ENCODE data around the gene LILRA1. TPM values are rescaled to one million over a fixed set of nuclear protein-coding genes. Genes with fewer than 3 reads are reported as not detected.
"Not testable (repeated sequence)": the region's sequence is repeated elsewhere in the genome, so short reads cannot be mapped to it uniquely, and the experiment has no call there.

LILRA1 gene
- total RNA-seq, 4 donors from 2014 or later: 0.23 to 2.0 (median 0.47) TPM

DNA sequence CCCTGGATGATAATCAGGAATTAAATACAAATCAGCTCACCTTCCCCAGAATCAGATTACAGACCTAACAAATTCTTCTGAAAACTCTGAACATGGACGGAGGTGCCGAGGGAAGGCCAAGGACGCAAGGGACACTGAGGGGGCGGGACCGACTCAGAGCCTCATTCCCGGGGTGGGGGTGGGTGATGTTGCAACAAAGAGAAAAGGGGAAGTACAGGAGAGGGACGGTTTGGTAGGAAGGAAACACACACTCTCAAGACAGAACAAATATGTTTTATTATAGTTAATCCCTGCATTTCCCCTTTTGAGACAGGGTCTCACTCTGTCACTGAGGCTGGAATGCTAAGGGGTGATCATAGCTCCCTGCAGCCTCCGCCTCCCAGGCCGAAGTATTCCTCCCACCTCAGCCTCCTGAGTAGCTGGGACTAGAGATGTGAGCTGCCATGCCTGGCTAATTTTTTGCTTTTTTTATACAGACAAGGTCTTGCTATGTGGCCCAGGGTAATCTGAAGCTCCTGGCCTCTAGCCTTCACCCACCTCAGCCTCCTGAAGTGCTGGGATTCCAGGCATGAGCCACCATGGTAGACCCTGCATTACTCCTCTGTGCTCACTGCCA lies 20.6 kb upstream of the LILRA1 start:
- intact Hi-C loops (cut with DNase I): no loop called here
- Histone ChIP-seq H3K36me3 (no peaks in the 10 kb centered on the region), H3K9me3 (no peaks in the 10 kb centered on the region), H3K4me3 (no peak overlapping the region), H3K27me3 (peaks cover 0 to 40% (median 0%) of the 10 kb centered on the region in 4 donors), H3K4me1 (no peaks in the 10 kb centered on the region), H3K27ac (replicated peaks in 1 of 4) (no peak overlapping the region)
- 53% methylated on average over 9 of the region's 9 CpGs for WGBS
- DNase-seq (ENCODE audit: extremely low spot score): peak; percentile 87
- TF ChIP-seq POLR2AphosphoS5 (IDR thresholded peaks at IDR 0.05) (no peak), POLR2A (IDR thresholded peaks at IDR 0.05; ENCODE audit: low read depth) (no peak), EP300 (IDR thresholded peaks at IDR 0.05) (no peak)
- TF ChIP-seq, protein P1, sequence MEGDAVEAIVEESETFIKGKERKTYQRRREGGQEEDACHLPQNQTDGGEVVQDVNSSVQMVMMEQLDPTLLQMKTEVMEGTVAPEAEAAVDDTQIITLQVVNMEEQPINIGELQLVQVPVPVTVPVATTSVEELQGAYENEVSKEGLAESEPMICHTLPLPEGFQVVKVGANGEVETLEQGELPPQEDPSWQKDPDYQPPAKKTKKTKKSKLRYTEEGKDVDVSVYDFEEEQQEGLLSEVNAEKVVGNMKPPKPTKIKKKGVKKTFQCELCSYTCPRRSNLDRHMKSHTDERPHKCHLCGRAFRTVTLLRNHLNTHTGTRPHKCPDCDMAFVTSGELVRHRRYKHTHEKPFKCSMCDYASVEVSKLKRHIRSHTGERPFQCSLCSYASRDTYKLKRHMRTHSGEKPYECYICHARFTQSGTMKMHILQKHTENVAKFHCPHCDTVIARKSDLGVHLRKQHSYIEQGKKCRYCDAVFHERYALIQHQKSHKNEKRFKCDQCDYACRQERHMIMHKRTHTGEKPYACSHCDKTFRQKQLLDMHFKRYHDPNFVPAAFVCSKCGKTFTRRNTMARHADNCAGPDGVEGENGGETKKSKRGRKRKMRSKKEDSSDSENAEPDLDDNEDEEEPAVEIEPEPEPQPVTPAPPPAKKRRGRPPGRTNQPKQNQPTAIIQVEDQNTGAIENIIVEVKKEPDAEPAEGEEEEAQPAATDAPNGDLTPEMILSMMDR (IDR thresholded peaks at IDR 0.05): no peak

DNA sequence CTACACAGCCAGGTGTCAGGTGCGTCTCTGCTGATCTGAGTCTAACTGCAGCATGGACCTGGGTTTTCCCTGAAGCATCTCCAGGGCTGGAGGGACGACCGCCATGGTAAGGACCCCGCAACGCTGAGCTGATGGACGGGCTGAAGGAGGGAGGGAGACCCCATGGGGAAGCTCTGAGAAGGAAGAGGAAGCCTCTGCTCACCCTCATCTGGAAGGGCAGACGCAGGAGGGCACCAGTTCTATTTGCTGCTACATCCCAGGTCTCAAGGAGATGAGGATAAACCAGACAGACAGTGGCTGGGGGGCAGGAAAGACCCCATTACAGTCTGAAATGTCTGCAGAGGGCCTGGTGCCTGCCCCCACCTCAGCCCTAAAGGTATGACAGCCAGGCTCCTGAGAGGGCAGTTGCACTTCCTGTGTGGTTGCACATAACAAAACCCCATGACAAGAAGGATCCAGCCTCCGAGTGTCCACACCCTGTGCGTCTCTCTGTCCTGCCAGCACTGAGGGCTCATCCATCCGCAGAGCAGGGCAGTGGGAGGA lies 20.0 kb upstream of the LILRA1 start, which contains the start of gene LILRA2:
LILRA2 (plus strand) TSS at position 461 of the 543 bp plus-strand sequence. CDS start 89 bp downstream, outside the sequence.
- H3K9me3 ChIP-seq: no peaks in the 10 kb centered on the region
- peaks cover 0 to 40% (median 0%) of the 10 kb centered on the region in 4 donors for H3K27me3 ChIP-seq
- H3K4me1 ChIP-seq: no peaks in the 10 kb centered on the region
- H3K36me3 ChIP-seq: no peaks in the 10 kb centered on the region
- peak within 1 kb of the TSS in 2 of 4 donors; percentile 3 to 5 for H3K4me3 ChIP-seq
- DNase-seq (ENCODE audit: extremely low spot score): peak; percentile 70
- no peak within 1 kb of the TSS for H3K27ac ChIP-seq (replicated peaks in 1 of 4)
- intact Hi-C loops (cut with DNase I): no loop called here
- TF ChIP-seq POLR2A (IDR thresholded peaks at IDR 0.05; ENCODE audit: low read depth): no peak
- TF ChIP-seq, protein P1 (IDR thresholded peaks at IDR 0.05): no peak
- TF ChIP-seq POLR2AphosphoS5 (IDR thresholded peaks at IDR 0.05): no peak
- TF ChIP-seq EP300 (IDR thresholded peaks at IDR 0.05): no peak
- 51% methylated on average over 7 of the region's 10 CpGs for WGBS

DNA sequence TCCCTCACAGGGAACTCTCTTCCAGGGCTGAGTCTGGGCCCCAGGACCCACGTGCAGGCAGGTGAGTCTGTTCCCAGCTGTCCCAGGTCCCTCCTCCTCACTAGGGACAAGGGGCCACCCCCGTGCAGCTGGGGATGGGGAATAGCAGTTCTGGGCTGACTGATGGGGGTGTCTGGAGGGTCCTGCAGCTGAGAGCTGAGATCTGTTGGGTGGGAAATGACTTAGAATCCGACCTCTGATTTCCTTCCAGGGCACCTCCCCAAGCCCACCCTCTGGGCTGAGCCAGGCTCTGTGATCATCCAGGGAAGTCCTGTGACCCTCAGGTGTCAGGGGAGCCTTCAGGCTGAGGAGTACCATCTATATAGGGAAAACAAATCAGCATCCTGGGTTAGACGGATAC lies 19.4 kb upstream of the LILRA1 start:
- no peaks in the 10 kb centered on the region for H3K36me3 ChIP-seq
- peak; percentile 21 for DNase-seq (ENCODE audit: extremely low spot score)
- 19% methylated on average over 4 of the region's 4 CpGs for WGBS
- no peaks in the 10 kb centered on the region for H3K9me3 ChIP-seq
- TF ChIP-seq POLR2A (IDR thresholded peaks at IDR 0.05; ENCODE audit: low read depth) (no peak), EP300 (IDR thresholded peaks at IDR 0.05) (no peak), POLR2AphosphoS5 (IDR thresholded peaks at IDR 0.05) (no peak)
- TF ChIP-seq, protein P1 (IDR thresholded peaks at IDR 0.05): no peak
- no peaks in the 10 kb centered on the region for H3K4me1 ChIP-seq
- no peak overlapping the region for H3K27ac ChIP-seq (replicated peaks in 1 of 4)
- peaks cover 0 to 40% (median 0%) of the 10 kb centered on the region in 4 donors for H3K27me3 ChIP-seq
- H3K4me3 ChIP-seq: peak overlapping the region in 2 of 4 donors; percentile 3 to 5
- intact Hi-C loops (cut with DNase I): no loop called here

DNA sequence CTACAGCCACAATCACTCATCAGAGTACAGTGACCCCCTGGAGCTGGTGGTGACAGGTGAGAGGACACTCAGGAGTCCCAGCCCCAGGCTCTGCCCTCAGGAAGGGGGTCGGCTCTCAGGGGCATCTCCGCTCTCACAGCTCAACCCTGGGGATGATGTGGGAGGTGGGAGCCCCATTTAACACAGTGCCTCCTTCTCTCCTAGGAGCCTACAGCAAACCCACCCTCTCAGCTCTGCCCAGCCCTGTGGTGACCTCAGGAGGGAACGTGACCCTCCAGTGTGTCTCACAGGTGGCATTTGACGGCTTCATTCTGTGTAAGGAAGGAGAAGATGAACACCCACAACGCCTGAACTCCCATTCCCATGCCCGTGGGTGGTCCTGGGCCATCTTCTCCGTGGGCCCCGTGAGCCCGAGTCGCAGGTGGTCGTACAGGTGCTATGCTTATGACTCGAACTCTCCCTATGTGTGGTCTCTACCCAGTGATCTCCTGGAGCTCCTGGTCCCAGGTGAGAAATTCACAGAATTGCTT lies 18.8 kb upstream of the LILRA1 start:
- H3K9me3 ChIP-seq: no peaks in the 10 kb centered on the region
- H3K4me1 ChIP-seq: no peaks in the 10 kb centered on the region
- intact Hi-C loops (cut with DNase I): loop anchor here (5.0 kb wide), 1 partner anchor 277 kb away; no protein-coding TSS in a partner anchor
- peak; percentile 74 for DNase-seq (ENCODE audit: extremely low spot score)
- no peak overlapping the region for H3K4me3 ChIP-seq
- WGBS: 57% methylated on average over 9 of the region's 12 CpGs
- TF ChIP-seq POLR2AphosphoS5 (IDR thresholded peaks at IDR 0.05): no peak
- TF ChIP-seq POLR2A (IDR thresholded peaks at IDR 0.05; ENCODE audit: low read depth): no peak
- TF ChIP-seq, protein P1 (IDR thresholded peaks at IDR 0.05): no peak
- TF ChIP-seq EP300 (IDR thresholded peaks at IDR 0.05): no peak
- no peak overlapping the region for H3K27ac ChIP-seq (replicated peaks in 1 of 4)
- peaks cover 0 to 40% (median 0%) of the 10 kb centered on the region in 4 donors for H3K27me3 ChIP-seq
- no peaks in the 10 kb centered on the region for H3K36me3 ChIP-seq

DNA sequence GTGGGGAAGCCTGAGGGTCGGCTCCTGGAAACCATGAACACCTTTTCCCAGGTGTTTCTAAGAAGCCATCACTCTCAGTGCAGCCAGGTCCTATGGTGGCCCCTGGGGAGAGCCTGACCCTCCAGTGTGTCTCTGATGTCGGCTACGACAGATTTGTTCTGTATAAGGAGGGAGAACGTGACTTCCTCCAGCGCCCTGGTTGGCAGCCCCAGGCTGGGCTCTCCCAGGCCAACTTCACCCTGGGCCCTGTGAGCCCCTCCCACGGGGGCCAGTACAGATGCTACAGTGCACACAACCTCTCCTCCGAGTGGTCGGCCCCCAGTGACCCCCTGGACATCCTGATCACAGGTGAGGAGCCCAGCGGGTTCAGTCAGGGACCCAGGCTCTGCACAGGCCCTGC lies 18.2 kb upstream of the LILRA1 start:
- not testable (repeated sequence) for H3K4me3 ChIP-seq; H3K27ac ChIP-seq (replicated peaks in 1 of 4); H3K9me3 ChIP-seq; H3K36me3 ChIP-seq; H3K4me1 ChIP-seq
- intact Hi-C loops (cut with DNase I): loop anchor here (5.0 kb wide), 1 partner anchor 278 kb away; no protein-coding TSS in a partner anchor
- 75% methylated on average over 6 of the region's 9 CpGs for WGBS
- DNase-seq (ENCODE audit: extremely low spot score): peak; percentile 47
- H3K27me3 ChIP-seq: peaks cover 0 to 40% (median 0%) of the 10 kb centered on the region in 4 donors

Data from esophagus muscularis mucosa (tissue), 4 donors.